H1 (cell line): ENCODE data around the gene INO80C. TPM values are rescaled to one million over a fixed set of nuclear protein-coding genes. Genes with fewer than 3 reads are reported as not detected.

ENCODE experiments used
- BRCA1 ChIP-seq: IDR thresholded peaks from 2 replicates; pipeline ENCODE4 v1.6.1; 2012; ENCODE audit warnings: low read depth, low read length, improper control_type of control experiment
- FOSL1 ChIP-seq: IDR thresholded peaks from 2 replicates; pipeline ENCODE4 v1.6.1; 2011; ENCODE audit warnings: mild to moderate bottlenecking, low read depth, low read length, moderate library complexity; ENCODE audit not compliant: insufficient read depth
- SP4 ChIP-seq: IDR thresholded peaks from 2 replicates; pipeline ENCODE4 v1.6.1; 2012; ENCODE audit warnings: low read length, inconsistent platforms
- ZNF274 ChIP-seq: IDR thresholded peaks from 2 replicates; pipeline ENCODE4 v1.7.0; 2012; ENCODE audit warnings: low read length, borderline replicate concordance; ENCODE audit errors: extremely low read depth
- polyA plus RNA-seq, 7 experiments: library from polyadenylated mRNA; depleted of rRNA in 3 of 7; stranded (reverse) in 5 of 7; unstranded in 2 of 7; fragments of >200 nt in 5 of 7; fragments of 200-250 nt in 2 of 7; gene quantifications; 1 replicate in 5 of 7; 2 replicates in 1 of 7; 4 replicates in 1 of 7; pipeline versions ENCODE4 v1.2.1 to v1.2.3, GENCODE V29; 2011 to 2013; ENCODE audit warnings: missing spikeins in 2 of 7, mixed read lengths in 2 of 7
- total RNA-seq: library from RNA; stranded (reverse); fragmentation: NEBNext Ultra II Directional; extraction: Animal tissue kit (Norgen Biotek cat#: 25700); gene quantifications from 2 replicates; pipeline ENCODE4 v1.2.1, GENCODE V29; 2021
- TF ChIP-seq, protein P1 (sequence below): IDR thresholded peaks from 2 replicates; pipeline ENCODE4 v1.6.1; 2012; ENCODE audit warnings: inconsistent platforms

Gene INO80C
- total and polyA plus RNA-seq, 2 of the 8 experiments (the other 6 are each of a cell fraction or from before 2014, with no cell fraction given) = 30.1 to 48.9 TPM

DNA sequence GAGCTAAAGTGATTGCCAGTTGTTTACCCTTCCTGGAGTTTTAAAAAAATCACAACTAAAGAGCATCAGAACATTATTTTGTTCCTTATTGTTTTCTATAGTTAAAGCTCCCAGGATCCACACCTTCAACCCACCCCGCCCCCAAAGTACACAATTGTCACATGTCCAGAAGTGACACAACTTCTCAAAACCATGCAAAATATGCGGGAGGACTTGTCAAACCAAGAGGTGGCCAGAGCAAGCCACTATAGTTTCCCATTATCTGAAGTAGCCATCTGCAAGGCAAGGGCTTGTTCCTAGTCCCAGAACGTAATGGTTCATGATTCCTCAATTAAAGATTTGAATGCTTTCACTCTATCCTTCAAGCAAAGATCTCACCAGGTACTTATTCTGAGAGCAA is 9.9 kb upstream of the INO80C start (continued):
- TF ChIP-seq SP4 (no peak), ZNF274 (no peak), BRCA1 (no peak), FOSL1 (no peak)
- TF ChIP-seq, protein P1, sequence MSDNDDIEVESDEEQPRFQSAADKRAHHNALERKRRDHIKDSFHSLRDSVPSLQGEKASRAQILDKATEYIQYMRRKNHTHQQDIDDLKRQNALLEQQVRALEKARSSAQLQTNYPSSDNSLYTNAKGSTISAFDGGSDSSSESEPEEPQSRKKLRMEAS = no peak
